SK-N-SH (cell line): ENCODE results near the gene LRSAM1. TPM values are rescaled to one million over a fixed set of nuclear protein-coding genes. Genes with fewer than 3 reads are reported as not detected.

Experiments
- CTCF ChIA-PET: fragments of 300-600, 350-600 bp; formaldehyde crosslinking; extraction: SDS; loops from one replicate; lab custom pipeline; 2021; lab: Yijun Ruan, JAX
- POLR2A ChIA-PET: fragments of 350-600 bp; sonication (Branson Sonifier 250); formaldehyde crosslinking; extraction: SDS; loops from one replicate; lab custom pipeline; 2020; ENCODE audit warnings: antibody characterized with exemption, inconsistent platforms; lab: Yijun Ruan, JAX
- DNase-seq: peaks from one replicate; pipeline ENCODE4 v3.0.0; 2012
- H2AFZ ChIP-seq: fragments of 200-600 bp; sonication (generic); 2 replicates; pipeline ENCODE4 v1.8.1; 2016; ENCODE audit warnings: antibody characterized with exemption, mild to moderate bottlenecking, low read depth
- H3F3A ChIP-seq: fragments of 200-600 bp; sonication (generic); replicated peaks from 2 replicates; pipeline ENCODE3; 2016; ENCODE audit warnings: antibody characterized with exemption, mild to moderate bottlenecking; ENCODE audit not compliant: insufficient read depth
- H3K27ac ChIP-seq, 2 experiments: fragments of 200-500 bp in 1 of 2; fragments of 200-600 bp in 1 of 2; sonication (Bioruptor generic) in 1 of 2; sonication (generic), shearing (Covaris generic) in 1 of 2; 2 replicates each; pipeline versions ENCODE4 v1.5.1 to v1.6.1; 2014 to 2016; ENCODE audit warnings: low read depth in 2 of 2, inconsistent platforms in 1 of 2, low read length in 1 of 2, mild to moderate bottlenecking in 1 of 2, mixed read lengths in 1 of 2
- H3K27me3 ChIP-seq: fragments of 200-600 bp; sonication (generic), shearing (Covaris generic); 2 replicates; pipeline ENCODE4 v1.6.1; 2016; ENCODE audit warnings: mixed run types; ENCODE audit not compliant: insufficient read depth
- H3K36me3 ChIP-seq, 2 experiments: fragments of 200-500 bp in 1 of 2; fragments of 200-600 bp in 1 of 2; sonication (Bioruptor generic) in 1 of 2; sonication (generic) in 1 of 2; replicated peaks in 1 of 2; 2 replicates each; pipeline versions ENCODE3 to v1.5.1; 2014 to 2016; ENCODE audit warnings: low read length in 1 of 2, mild to moderate bottlenecking in 1 of 2; ENCODE audit not compliant: insufficient read depth in 2 of 2, control insufficient read depth in 1 of 2
- H3K4me1 ChIP-seq, 2 experiments: fragments of 200-500 bp in 1 of 2; fragments of 200-600 bp in 1 of 2; sonication (Bioruptor generic) in 1 of 2; sonication (generic), shearing (Covaris generic) in 1 of 2; 2 replicates each; pipeline versions ENCODE4 v1.5.1 to v1.6.1; 2014 to 2016; ENCODE audit warnings: low read depth in 1 of 2, low read length in 1 of 2, mixed run types in 1 of 2; ENCODE audit not compliant: insufficient read depth in 2 of 2, control insufficient read depth in 1 of 2
- H3K4me2 ChIP-seq: fragments of 200-600 bp; sonication (generic), shearing (Covaris generic); 2 replicates; pipeline ENCODE4 v1.6.1; 2017; ENCODE audit warnings: mixed run types
- H3K4me3 ChIP-seq, 2 experiments: fragments of 200-500 bp in 1 of 2; fragments of 200-600 bp in 1 of 2; sonication (Bioruptor generic) in 1 of 2; sonication (generic), shearing (Covaris generic) in 1 of 2; 2 replicates each; pipeline versions ENCODE4 v1.5.1 to v1.8.1; 2014 to 2016; ENCODE audit warnings: low read depth in 2 of 2, inconsistent platforms in 1 of 2, low read length in 1 of 2, mild to moderate bottlenecking in 1 of 2, mixed read lengths in 1 of 2, moderate library complexity in 1 of 2
- H3K79me2 ChIP-seq: fragments of 200-600 bp; sonication (generic); 2 replicates; pipeline ENCODE4 v1.8.1; 2017; ENCODE audit warnings: mild to moderate bottlenecking; ENCODE audit not compliant: insufficient read depth
- H3K9ac ChIP-seq: fragments of 200-600 bp; sonication (generic); 2 replicates; pipeline ENCODE4 v1.6.1; 2017; ENCODE audit warnings: mixed run types
- H3K9me2 ChIP-seq: fragments of 200-600 bp; sonication (generic); 2 replicates; pipeline ENCODE4 v1.6.1; 2017; ENCODE audit warnings: mixed run types
- H3K9me3 ChIP-seq: fragments of 200-600 bp; sonication (generic); 2 replicates; pipeline ENCODE4 v1.6.1; 2017; ENCODE audit warnings: mixed run types, mild to moderate bottlenecking, moderate library complexity
- H4K20me1 ChIP-seq: fragments of 200-600 bp; sonication (generic); 2 replicates; pipeline ENCODE4 v1.6.1; 2017; ENCODE audit warnings: mild to moderate bottlenecking, mixed run types; ENCODE audit not compliant: insufficient read depth
- ELF1 ChIP-seq: IDR thresholded peaks from 2 replicates; pipeline ENCODE4 v1.4.0; 2012
- EP300 ChIP-seq, 2 experiments: IDR thresholded peaks; 2 replicates each; pipeline versions ENCODE4 v1.4.0 to v1.6.1; 2012; ENCODE audit warnings: borderline replicate concordance in 1 of 2, low read depth in 1 of 2, low read length in 1 of 2
- FOSL2 ChIP-seq: IDR thresholded peaks from 2 replicates; pipeline ENCODE4 v1.4.0; 2012; ENCODE audit warnings: low read depth, mild to moderate bottlenecking, moderate library complexity, borderline replicate concordance
- FOXJ3 ChIP-seq: sonication (generic); formaldehyde crosslinking; IDR thresholded peaks from 2 replicates; pipeline ENCODE4 v1.5.1; 2020; ENCODE audit warnings: mild to moderate bottlenecking, missing genetic modification reagents
- FOXM1 ChIP-seq: IDR thresholded peaks from 2 replicates; pipeline ENCODE4 v1.4.0; 2012; ENCODE audit warnings: low read depth, mild to moderate bottlenecking
- GABPA ChIP-seq: IDR thresholded peaks from 2 replicates; pipeline ENCODE4 v1.4.0; 2012; ENCODE audit warnings: low read depth, mild to moderate bottlenecking
- GATA2 ChIP-seq: sonication (generic); formaldehyde crosslinking; IDR thresholded peaks from 2 replicates; pipeline ENCODE4 v1.5.0; 2020; ENCODE audit warnings: mild to moderate bottlenecking, missing genetic modification reagents
- MAX ChIP-seq: IDR thresholded peaks from 2 replicates; pipeline ENCODE4 v1.4.0; 2012; ENCODE audit warnings: low read depth
- MEF2A ChIP-seq: IDR thresholded peaks from 2 replicates; pipeline ENCODE4 v1.4.0; 2012; ENCODE audit warnings: low read depth, borderline replicate concordance
- NFIC ChIP-seq: IDR thresholded peaks from 2 replicates; pipeline ENCODE4 v1.4.0; 2012; ENCODE audit warnings: borderline replicate concordance
- NRF1 ChIP-seq: IDR thresholded peaks from 2 replicates; pipeline ENCODE4 v1.6.1; 2012; ENCODE audit warnings: low read depth, mild to moderate bottlenecking, low read length
- PBX3 ChIP-seq: IDR thresholded peaks from 2 replicates; pipeline ENCODE4; 2012
- POLR2AphosphoS5 ChIP-seq: IDR thresholded peaks from 2 replicates; pipeline ENCODE4 v1.6.1; 2012; ENCODE audit warnings: low read depth, low read length
- RAD21 ChIP-seq: IDR thresholded peaks from 2 replicates; pipeline ENCODE4 v1.6.1; 2012; ENCODE audit warnings: mild to moderate bottlenecking, low read length
- RFX5 ChIP-seq: IDR thresholded peaks from 2 replicates; pipeline ENCODE4 v1.6.1; 2012; ENCODE audit warnings: mild to moderate bottlenecking, improper control_type of control experiment, low read length
- TAF1 ChIP-seq: IDR thresholded peaks from 2 replicates; pipeline ENCODE4 v1.6.1; 2012; ENCODE audit warnings: low read depth, mild to moderate bottlenecking, low read length, moderate library complexity, borderline replicate concordance
- TCF12 ChIP-seq: IDR thresholded peaks from 2 replicates; pipeline ENCODE4 v1.4.0; 2012
- TEAD4 ChIP-seq: IDR thresholded peaks from 2 replicates; pipeline ENCODE4 v1.4.0; 2012; ENCODE audit warnings: mild to moderate bottlenecking, borderline replicate concordance; ENCODE audit not compliant: insufficient read depth
- USF2 ChIP-seq: fragments of 150-350 bp; IDR thresholded peaks from 2 replicates; pipeline ENCODE4 v1.6.1; 2017; ENCODE audit warnings: antibody characterized with exemption, low read length, low read depth, borderline replicate concordance
- YY1 ChIP-seq: IDR thresholded peaks from 2 replicates; pipeline ENCODE4 v1.4.0; 2012; ENCODE audit warnings: low read depth, mild to moderate bottlenecking
- WGBS: methylation state at CpG from one replicate; pipeline ENCODE4 v1.1.6; 2017; ENCODE audit warnings: low lambda C conversion rate; 5-methylcytosine and 5-hydroxymethylcytosine counted together
- polyA plus RNA-seq, 3 experiments: library from polyadenylated mRNA; depleted of rRNA; stranded (reverse); fragments of >200 nt; gene quantifications; 2 replicates each; pipeline ENCODE4 v1.2.3, GENCODE V29; 2012
- TF ChIP-seq, protein P1 (sequence below): IDR thresholded peaks from 2 replicates; pipeline ENCODE4 v1.4.0; 2012; ENCODE audit warnings: low read depth, borderline replicate concordance
- TF ChIP-seq, protein P2 (sequence below): fragments of 150-350 bp; IDR thresholded peaks from 2 replicates; pipeline ENCODE4 v1.6.1; 2016; ENCODE audit warnings: mild to moderate bottlenecking, low read depth, low read length

Gene LRSAM1
- polyA plus RNA-seq, 1 of the 3 experiments (the other 2 are of a cell fraction) = 8.0 TPM

- no peaks in the 10 kb centered on the region for H4K20me1 ChIP-seq
- H3K9me3 ChIP-seq = no peaks in the 10 kb centered on the region
- CTCF ChIA-PET = no interaction called here
- no peak overlapping the region for H2AFZ ChIP-seq
- H3K9ac ChIP-seq = no peak overlapping the region
- H3K36me3 ChIP-seq = no peaks in the 10 kb centered on the region
- WGBS = 98% methylated on average over 4 of the region's 4 CpGs
- POLR2A ChIA-PET = interaction anchor here (1.0 to 1.6 kb wide), 2 partner anchors 8 to 9 kb away, joined by 3 to 4 read pairs; partner anchors contain the start of gene ZNF79
- H3K27ac ChIP-seq = no peak overlapping the region
- DNase-seq = no peak
- no peaks in the 10 kb centered on the region for H3K9me2 ChIP-seq
- H3K27me3 ChIP-seq = no peaks in the 10 kb centered on the region
- peaks cover 0 to 7% of the 10 kb centered on the region in 2 experiments; a peak in 1 of 4 replicates for H3K4me1 ChIP-seq
- H3K4me2 ChIP-seq = no peak overlapping the region
- TF ChIP-seq RFX5 = no peak
- TF ChIP-seq MAX = no peak
- no peak for TF ChIP-seq TEAD4
- TF ChIP-seq USF2 = no peak
- TF ChIP-seq, protein P1, sequence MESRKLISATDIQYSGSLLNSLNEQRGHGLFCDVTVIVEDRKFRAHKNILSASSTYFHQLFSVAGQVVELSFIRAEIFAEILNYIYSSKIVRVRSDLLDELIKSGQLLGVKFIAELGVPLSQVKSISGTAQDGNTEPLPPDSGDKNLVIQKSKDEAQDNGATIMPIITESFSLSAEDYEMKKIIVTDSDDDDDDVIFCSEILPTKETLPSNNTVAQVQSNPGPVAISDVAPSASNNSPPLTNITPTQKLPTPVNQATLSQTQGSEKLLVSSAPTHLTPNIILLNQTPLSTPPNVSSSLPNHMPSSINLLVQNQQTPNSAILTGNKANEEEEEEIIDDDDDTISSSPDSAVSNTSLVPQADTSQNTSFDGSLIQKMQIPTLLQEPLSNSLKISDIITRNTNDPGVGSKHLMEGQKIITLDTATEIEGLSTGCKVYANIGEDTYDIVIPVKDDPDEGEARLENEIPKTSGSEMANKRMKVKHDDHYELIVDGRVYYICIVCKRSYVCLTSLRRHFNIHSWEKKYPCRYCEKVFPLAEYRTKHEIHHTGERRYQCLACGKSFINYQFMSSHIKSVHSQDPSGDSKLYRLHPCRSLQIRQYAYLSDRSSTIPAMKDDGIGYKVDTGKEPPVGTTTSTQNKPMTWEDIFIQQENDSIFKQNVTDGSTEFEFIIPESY = no peak
- no peak for TF ChIP-seq ELF1
- TF ChIP-seq FOXM1 = no peak
- TF ChIP-seq MEF2A = no peak
- TF ChIP-seq, protein P2, sequence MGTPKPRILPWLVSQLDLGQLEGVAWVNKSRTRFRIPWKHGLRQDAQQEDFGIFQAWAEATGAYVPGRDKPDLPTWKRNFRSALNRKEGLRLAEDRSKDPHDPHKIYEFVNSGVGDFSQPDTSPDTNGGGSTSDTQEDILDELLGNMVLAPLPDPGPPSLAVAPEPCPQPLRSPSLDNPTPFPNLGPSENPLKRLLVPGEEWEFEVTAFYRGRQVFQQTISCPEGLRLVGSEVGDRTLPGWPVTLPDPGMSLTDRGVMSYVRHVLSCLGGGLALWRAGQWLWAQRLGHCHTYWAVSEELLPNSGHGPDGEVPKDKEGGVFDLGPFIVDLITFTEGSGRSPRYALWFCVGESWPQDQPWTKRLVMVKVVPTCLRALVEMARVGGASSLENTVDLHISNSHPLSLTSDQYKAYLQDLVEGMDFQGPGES = no peak
- TF ChIP-seq NFIC = no peak
- TF ChIP-seq GABPA = no peak
- no peak for TF ChIP-seq NRF1
- TF ChIP-seq FOSL2 = no peak
- TF ChIP-seq, all 33 proteins: peak for 0
- H3K4me3 ChIP-seq = no peak overlapping the region
- H3F3A ChIP-seq = no peaks in the 10 kb centered on the region
- H3K79me2 ChIP-seq = no peaks in the 10 kb centered on the region
These were observed 36.2 kb upstream of the LRSAM1 start for GRCh38 chr9:127415141-127415540.

DNA sequence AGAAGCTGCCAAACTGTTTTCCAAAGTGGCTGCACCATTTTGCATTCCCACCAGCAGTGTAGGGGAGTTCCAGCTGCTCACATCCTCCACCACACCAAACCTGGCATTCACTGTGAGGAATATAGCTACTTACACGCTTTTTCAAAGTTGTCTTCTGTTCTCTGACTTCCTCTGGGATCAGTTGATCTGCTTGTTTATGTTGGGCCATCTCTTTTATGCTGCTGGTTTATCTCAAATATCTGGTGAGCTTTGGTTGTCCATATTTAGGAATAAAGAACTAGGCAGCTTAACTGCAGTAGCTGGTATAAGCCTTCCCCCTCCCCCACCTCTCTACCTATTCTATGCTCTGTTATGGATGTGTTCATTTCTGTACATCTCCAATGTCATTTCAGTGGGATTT, 35.7 kb upstream of the LRSAM1 start:
- no peaks in the 10 kb centered on the region for H3K36me3 ChIP-seq
- CTCF ChIA-PET = interaction anchor here (0.8 kb wide), 1 partner anchor 475 kb away, joined by 5 read pairs; no protein-coding TSS in a partner anchor
- no peak overlapping the region for H3K4me2 ChIP-seq
- H3K4me1 ChIP-seq = peaks cover 0 to 7% of the 10 kb centered on the region in 2 experiments; a peak in 1 of 4 replicates
- no peak overlapping the region for H2AFZ ChIP-seq
- H3K27me3 ChIP-seq = no peaks in the 10 kb centered on the region
- H4K20me1 ChIP-seq = no peaks in the 10 kb centered on the region
- TF ChIP-seq GATA2 (CRISPR knock-in tag) (no peak), POLR2AphosphoS5 (no peak), RAD21 (no peak), EP300 (IDR thresholded peaks at IDR 0.05; ENCODE audit: borderline replicate concordance in 1 of 2, low read depth in 1 of 2, low read length in 1 of 2) (no peak), TEAD4 (no peak), YY1 (no peak), PBX3 (no peak), FOXJ3 (CRISPR knock-in tag) (no peak), TAF1 (no peak), TCF12 (no peak)
- TF ChIP-seq, all 33 proteins: peak for 0
- POLR2A ChIA-PET = interaction anchor here (1.0 to 1.6 kb wide), 2 partner anchors 8 to 9 kb away, joined by 3 to 4 read pairs; partner anchors contain the start of gene ZNF79
- no peaks in the 10 kb centered on the region for H3K9me3 ChIP-seq
- no peak overlapping the region for H3K4me3 ChIP-seq
- DNase-seq = no peak
- WGBS = 73% methylated on average over 1 of the region's 1 CpG
- H3K79me2 ChIP-seq = no peaks in the 10 kb centered on the region
- H3F3A ChIP-seq = no peaks in the 10 kb centered on the region
- H3K27ac ChIP-seq = no peak overlapping the region
- H3K9me2 ChIP-seq = no peaks in the 10 kb centered on the region
- H3K9ac ChIP-seq = no peak overlapping the region
